ENCODE results near the gene SCN9A.

Gene SCN9A

DNA sequence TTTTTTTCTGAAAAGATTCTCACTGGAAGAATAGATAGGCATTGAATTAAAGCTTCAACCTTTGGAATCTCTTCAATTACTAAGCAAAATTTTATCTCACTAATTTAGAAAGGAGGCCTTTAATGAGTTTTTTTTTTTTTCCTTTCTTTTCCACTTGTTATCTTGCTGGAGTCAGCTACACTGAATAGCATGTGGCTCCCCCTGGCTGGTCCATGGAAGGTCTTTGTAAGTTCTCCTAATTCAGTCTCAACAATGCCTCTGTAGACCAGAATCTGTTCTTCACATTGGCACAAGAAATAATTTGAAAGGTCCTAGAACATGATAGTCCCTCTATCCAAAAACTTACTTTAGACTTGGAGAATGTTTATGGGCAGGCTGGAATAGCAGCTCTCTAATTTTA lies 223.7 kb downstream of the SCN9A start:
- no peaks in the 10 kb centered on the region for H3K36me3 ChIP-seq (ENCODE audit: control insufficient read depth, insufficient read depth, low read length)
- no peak overlapping the region for H3K9ac ChIP-seq (ENCODE audit: low read length)

DNA sequence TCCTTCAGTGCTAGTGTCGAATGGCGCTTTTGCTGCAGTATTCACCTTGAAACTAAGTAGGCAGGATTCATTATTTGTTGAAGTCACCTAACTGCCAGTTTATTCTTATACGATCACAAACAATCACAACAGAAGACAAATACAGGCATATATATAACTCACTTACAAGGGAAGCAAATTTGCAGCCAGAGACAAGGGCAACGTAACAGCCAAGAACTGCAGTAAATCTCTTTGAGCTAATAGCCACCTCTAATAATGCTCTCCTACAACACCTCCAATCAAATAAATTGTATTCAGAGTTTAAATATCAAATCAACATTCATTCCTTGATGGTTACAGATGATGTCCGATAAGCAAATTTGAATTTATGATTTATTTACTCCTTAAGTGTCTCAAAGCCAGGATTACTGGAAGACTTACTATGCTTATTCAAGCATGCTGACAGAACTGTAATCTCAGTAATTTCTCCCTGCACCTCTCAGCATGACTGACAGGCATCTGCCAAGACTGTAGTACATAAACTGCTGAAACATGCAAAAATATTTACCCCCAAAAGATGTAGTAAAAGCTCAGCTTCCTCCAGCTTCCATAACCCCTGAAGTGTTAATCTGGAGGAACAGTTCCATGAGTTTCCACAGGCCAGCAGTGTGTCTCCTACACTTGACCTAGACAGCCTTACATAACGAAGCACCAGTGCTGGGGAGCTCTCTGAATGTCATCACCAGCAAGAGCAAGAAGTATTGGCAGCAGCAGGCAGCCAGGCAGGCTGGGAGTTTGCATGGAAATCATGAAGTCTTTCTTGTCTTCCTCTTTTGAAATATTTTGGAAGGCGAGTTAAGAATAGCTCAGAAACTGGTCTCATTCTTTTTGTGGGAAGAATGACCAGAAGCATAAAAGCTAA lies 227.0 kb downstream of the SCN9A start:
- Histone ChIP-seq H3K4me1 (ENCODE audit: control insufficient read depth, insufficient read depth, low read length) (no peaks in the 10 kb centered on the region), H3K27ac (ENCODE audit: low read depth, low read length) (no peak overlapping the region), H3K4me3 (ENCODE audit: low read length) (no peak overlapping the region), H3K27me3 (ENCODE audit: control insufficient read depth, insufficient read depth, low read length) (no peaks in the 10 kb centered on the region), H3K9ac (ENCODE audit: low read length) (no peak overlapping the region), H3K36me3 (ENCODE audit: control insufficient read depth, insufficient read depth, low read length) (no peaks in the 10 kb centered on the region)

More for the DNA sequence above, 223.7 kb downstream of the SCN9A start:
- H3K4me3 ChIP-seq (ENCODE audit: low read length) = no peak overlapping the region
- no peaks in the 10 kb centered on the region for H3K4me1 ChIP-seq (ENCODE audit: control insufficient read depth, insufficient read depth, low read length)
- H3K27me3 ChIP-seq (ENCODE audit: control insufficient read depth, insufficient read depth, low read length) = no peaks in the 10 kb centered on the region
- H3K27ac ChIP-seq (ENCODE audit: low read depth, low read length) = no peak overlapping the region

DNA sequence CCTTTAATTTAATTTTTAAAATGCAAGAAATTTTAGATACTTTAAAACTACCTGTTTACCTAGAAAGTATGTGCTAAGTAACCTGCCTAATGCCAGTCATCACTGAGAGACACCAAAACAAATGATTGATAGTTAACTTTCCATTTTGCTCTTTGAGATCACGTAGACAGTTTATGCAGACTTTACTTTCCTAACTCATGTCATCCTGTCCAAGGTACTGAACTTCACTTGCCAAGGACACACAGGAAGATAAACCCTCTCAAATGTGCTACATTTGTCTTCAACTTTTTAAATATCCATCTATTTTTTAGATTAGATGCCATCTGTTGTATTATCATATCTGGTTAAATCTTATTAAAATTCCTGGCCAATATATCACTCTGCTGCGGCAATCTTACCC lies 227.9 kb downstream of the SCN9A start:
- no peaks in the 10 kb centered on the region for H3K36me3 ChIP-seq (ENCODE audit: control insufficient read depth, insufficient read depth, low read length)
- no peak overlapping the region for H3K9ac ChIP-seq (ENCODE audit: low read length)
- no peaks in the 10 kb centered on the region for H3K4me1 ChIP-seq (ENCODE audit: control insufficient read depth, insufficient read depth, low read length)
- no peak overlapping the region for H3K27ac ChIP-seq (ENCODE audit: low read depth, low read length)
- H3K4me3 ChIP-seq (ENCODE audit: low read length) = no peak overlapping the region
- H3K27me3 ChIP-seq (ENCODE audit: control insufficient read depth, insufficient read depth, low read length) = no peaks in the 10 kb centered on the region
